DND-41 (cell line): ENCODE results near the gene VPS4B.

Experiments
- ATAC-seq: fragments of 200-7000 bp; cut with Tn5 transposase; 3 replicates; pipeline ENCODE4 v1.9.1; 2021; ENCODE audit warnings: low read depth; ENCODE audit not compliant: insufficient read depth
- DNase-seq: peaks from one replicate; pipeline ENCODE4 v3.0.0-alpha.2; 2020
- H2AFZ ChIP-seq: 2 replicates; pipeline ENCODE4 v1.6.0; 2012; ENCODE audit warnings: low read depth, low read length
- H3K27ac ChIP-seq: 2 replicates; pipeline ENCODE4 v1.5.1; 2012; ENCODE audit warnings: low read length, inconsistent platforms
- H3K27me3 ChIP-seq: fragments of 200-600 bp; sonication (generic); 2 replicates; pipeline ENCODE4 v1.6.0; 2012; ENCODE audit warnings: low read length, mild to moderate bottlenecking, inconsistent platforms; ENCODE audit not compliant: insufficient read depth, poor library complexity
- H3K36me3 ChIP-seq: 2 replicates; pipeline ENCODE4 v1.5.1; 2012; ENCODE audit warnings: low read length, inconsistent platforms; ENCODE audit not compliant: insufficient read depth
- H3K4me1 ChIP-seq: 2 replicates; pipeline ENCODE4 v1.5.1; 2012; ENCODE audit warnings: mild to moderate bottlenecking, low read length; ENCODE audit not compliant: insufficient read depth
- H3K4me2 ChIP-seq: 2 replicates; pipeline ENCODE4 v1.6.0; 2012; ENCODE audit warnings: mild to moderate bottlenecking, moderate library complexity, low read length, inconsistent platforms; ENCODE audit not compliant: insufficient read depth
- H3K4me3 ChIP-seq, 2 experiments: fragments of 200-600 bp in 1 of 2; shearing (Covaris generic) in 1 of 2; 2 replicates each; pipeline ENCODE4 v1.5.1; 2012 to 2016; ENCODE audit warnings: inconsistent platforms in 2 of 2, low read length in 2 of 2, mild to moderate bottlenecking in 2 of 2, low read depth in 1 of 2, moderate library complexity in 1 of 2
- H3K79me2 ChIP-seq: 2 replicates; pipeline ENCODE4 v1.6.0; 2012; ENCODE audit warnings: low read length, inconsistent platforms; ENCODE audit not compliant: insufficient read depth
- H3K9ac ChIP-seq: 2 replicates; pipeline ENCODE4 v1.6.0; 2012; ENCODE audit warnings: low read depth, mild to moderate bottlenecking, inconsistent platforms, low read length, moderate library complexity
- H3K9me3 ChIP-seq: 2 replicates; pipeline ENCODE4 v1.5.1; 2012; ENCODE audit warnings: low read length, moderate library complexity, mild to moderate bottlenecking, inconsistent platforms; ENCODE audit not compliant: insufficient read depth, severe bottlenecking
- H4K20me1 ChIP-seq: 2 replicates; pipeline ENCODE4 v1.6.0; 2012; ENCODE audit warnings: low read length; ENCODE audit not compliant: insufficient read depth
- EZH2 ChIP-seq: IDR thresholded peaks from 3 replicates; pipeline ENCODE4 v1.6.1; 2012; ENCODE audit warnings: borderline replicate concordance, low read depth, mild to moderate bottlenecking, moderate library complexity, low read length, inconsistent platforms; ENCODE audit not compliant: severe bottlenecking
- TF ChIP-seq, protein P1 (sequence below): IDR thresholded peaks from 2 replicates; pipeline ENCODE4 v1.5.1; 2012; ENCODE audit warnings: borderline replicate concordance, low read length, moderate library complexity, mild to moderate bottlenecking; ENCODE audit not compliant: poor library complexity, severe bottlenecking; ENCODE audit errors: extremely low read depth

Gene VPS4B

DNA sequence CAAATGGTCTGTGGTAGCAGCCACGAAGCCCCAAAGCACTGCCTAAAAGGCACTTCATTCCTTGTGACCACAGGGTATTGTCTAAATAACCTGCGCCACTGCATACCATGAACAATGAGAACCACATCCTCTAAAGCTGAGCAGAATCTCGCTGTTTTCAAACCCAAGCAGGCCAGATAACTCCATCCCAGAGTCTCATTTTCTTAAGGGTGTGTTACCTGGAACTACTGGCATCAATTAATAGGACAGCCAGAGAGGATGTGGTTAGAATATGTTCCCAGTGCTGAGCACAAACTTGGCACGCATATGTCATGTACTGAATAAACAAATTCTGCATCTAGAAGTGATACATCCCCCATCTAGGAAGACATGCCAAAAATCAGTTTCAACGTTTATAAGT lies 13.0 kb downstream of the VPS4B start:
- H3K79me2 ChIP-seq = peaks cover 30% of the 10 kb centered on the region
- TF ChIP-seq, protein P1, sequence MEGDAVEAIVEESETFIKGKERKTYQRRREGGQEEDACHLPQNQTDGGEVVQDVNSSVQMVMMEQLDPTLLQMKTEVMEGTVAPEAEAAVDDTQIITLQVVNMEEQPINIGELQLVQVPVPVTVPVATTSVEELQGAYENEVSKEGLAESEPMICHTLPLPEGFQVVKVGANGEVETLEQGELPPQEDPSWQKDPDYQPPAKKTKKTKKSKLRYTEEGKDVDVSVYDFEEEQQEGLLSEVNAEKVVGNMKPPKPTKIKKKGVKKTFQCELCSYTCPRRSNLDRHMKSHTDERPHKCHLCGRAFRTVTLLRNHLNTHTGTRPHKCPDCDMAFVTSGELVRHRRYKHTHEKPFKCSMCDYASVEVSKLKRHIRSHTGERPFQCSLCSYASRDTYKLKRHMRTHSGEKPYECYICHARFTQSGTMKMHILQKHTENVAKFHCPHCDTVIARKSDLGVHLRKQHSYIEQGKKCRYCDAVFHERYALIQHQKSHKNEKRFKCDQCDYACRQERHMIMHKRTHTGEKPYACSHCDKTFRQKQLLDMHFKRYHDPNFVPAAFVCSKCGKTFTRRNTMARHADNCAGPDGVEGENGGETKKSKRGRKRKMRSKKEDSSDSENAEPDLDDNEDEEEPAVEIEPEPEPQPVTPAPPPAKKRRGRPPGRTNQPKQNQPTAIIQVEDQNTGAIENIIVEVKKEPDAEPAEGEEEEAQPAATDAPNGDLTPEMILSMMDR = no peak
- no peak for TF ChIP-seq EZH2
- DNase-seq = no peak

DNA sequence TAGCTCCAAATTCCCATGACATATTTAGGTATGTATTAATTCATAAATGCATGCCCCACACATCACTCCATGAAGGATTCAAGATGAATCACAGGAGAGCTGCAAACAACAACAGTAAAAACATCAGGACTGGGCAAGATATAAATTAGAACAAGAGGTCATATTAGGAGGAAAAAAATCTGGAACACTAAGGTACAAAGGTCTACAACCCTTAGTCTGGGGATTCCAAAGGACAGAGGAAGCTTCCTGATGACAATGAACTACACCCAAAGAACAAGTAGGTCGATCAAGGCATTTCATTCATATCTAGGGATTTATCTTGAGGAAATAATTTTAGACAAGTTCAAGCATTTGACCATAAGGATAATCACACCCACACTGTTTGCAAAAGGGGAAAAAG lies 14.5 kb downstream of the VPS4B start:
- no peak overlapping the region for H2AFZ ChIP-seq
- no peaks in the 10 kb centered on the region for H3K27me3 ChIP-seq
- no peak overlapping the region for H3K4me2 ChIP-seq
- H3K9ac ChIP-seq = no peak overlapping the region
- no peak overlapping the region for H3K4me3 ChIP-seq
- no peak overlapping the region for H3K27ac ChIP-seq
- no peak for TF ChIP-seq EZH2
- TF ChIP-seq, protein P1 = no peak
- H3K36me3 ChIP-seq = peaks cover 74% of the 10 kb centered on the region
- no peaks in the 10 kb centered on the region for H3K4me1 ChIP-seq
- DNase-seq (no peak), ATAC-seq (no peak)
- peaks cover 18% of the 10 kb centered on the region for H3K79me2 ChIP-seq
- no peaks in the 10 kb centered on the region for H3K9me3 ChIP-seq
- H4K20me1 ChIP-seq = peaks cover 3% of the 10 kb centered on the region; the same call in 1 of the 2 replicates

More for the DNA sequence above, 13.0 kb downstream of the VPS4B start:
- no peaks in the 10 kb centered on the region for H3K9me3 ChIP-seq
- no peak overlapping the region for H3K4me2 ChIP-seq
- no peak overlapping the region for H3K9ac ChIP-seq
- H3K36me3 ChIP-seq = peaks cover 59% of the 10 kb centered on the region
- H3K27ac ChIP-seq = no peak overlapping the region
- no peaks in the 10 kb centered on the region for H3K4me1 ChIP-seq
- H3K27me3 ChIP-seq = no peaks in the 10 kb centered on the region
- H3K4me3 ChIP-seq = no peak overlapping the region
- no peak overlapping the region for H2AFZ ChIP-seq
- peak; percentile 62 for ATAC-seq
- peaks cover 3% of the 10 kb centered on the region; the same call in 1 of the 2 replicates for H4K20me1 ChIP-seq

DNA sequence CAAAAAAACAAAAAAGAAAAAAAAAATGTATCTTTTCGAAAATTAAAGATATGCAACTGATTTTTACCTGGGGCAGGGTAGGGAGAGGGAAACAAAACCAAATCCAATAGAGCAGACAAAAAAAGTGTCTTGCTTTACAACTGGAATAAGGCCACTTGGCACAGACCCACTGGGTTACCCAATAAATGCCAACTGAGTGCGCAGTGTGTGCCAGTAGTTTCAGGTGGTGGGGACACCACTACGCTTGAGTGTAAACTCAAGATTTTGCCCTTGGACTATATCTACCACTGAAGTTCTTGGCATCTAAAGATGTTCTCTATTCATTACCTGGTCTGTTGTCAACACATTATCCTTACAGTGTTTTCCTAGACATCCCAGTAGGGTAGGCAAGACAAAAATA lies 16.3 kb downstream of the VPS4B start:
- Histone ChIP-seq H4K20me1 (peaks cover 3% of the 10 kb centered on the region; the same call in 1 of the 2 replicates), H3K9ac (no peak overlapping the region), H3K4me3 (no peak overlapping the region), H3K4me2 (no peak overlapping the region), H2AFZ (no peak overlapping the region), H3K36me3 (peaks cover 87% of the 10 kb centered on the region), H3K79me2 (peaks cover 7% of the 10 kb centered on the region; the same call in 1 of the 2 replicates), H3K27ac (no peak overlapping the region), H3K4me1 (no peaks in the 10 kb centered on the region), H3K9me3 (no peaks in the 10 kb centered on the region), H3K27me3 (no peaks in the 10 kb centered on the region)
- TF ChIP-seq EZH2 = no peak
- TF ChIP-seq, protein P1 = no peak
- no peak for DNase-seq
- no peak for ATAC-seq
